Activated CD8-positive, alpha-beta T cell treated with anti-CD3 and anti-CD28 coated beads for 36 hours (primary cell): ENCODE measurements around the gene AHCY. TPM values are rescaled to one million over a fixed set of nuclear protein-coding genes. Genes with fewer than 3 reads are reported as not detected.
A peak's percentile ranks its signal among the peaks of the same experiment; 100 is the strongest.
"Not testable (repeated sequence)": the region's sequence is repeated elsewhere in the genome, so short reads cannot be mapped to it uniquely, and the experiment has no call there.

Experiments
- ATAC-seq: fragments of 200-7000 bp; cut with Tn5 transposase; one replicate; pipeline ENCODE4 v1.10.0; 2021; ENCODE audit warnings: mild to moderate bottlenecking, moderate library complexity
- CTCF ChIA-PET: fragments of 350-600 bp; sonication (Branson Sonifier 250); formaldehyde crosslinking; loops from one replicate; lab custom pipeline; 2021; ENCODE audit warnings: antibody characterized with exemption; lab: Charles Lee
- POLR2A ChIA-PET: fragments of 350-600 bp; sonication (Branson Sonifier 250); formaldehyde crosslinking; loops from one replicate; lab custom pipeline; 2021; ENCODE audit warnings: antibody characterized with exemption; lab: Charles Lee
- DNase-seq: peaks from one replicate; pipeline ENCODE4 v3.0.0-alpha.2; 2020
- H3K27ac Mint-ChIP-seq: one replicate; pipeline ENCODE4 v1.8.0; 2021; ENCODE audit warnings: mild to moderate bottlenecking, mixed read lengths
- H3K27me3 Mint-ChIP-seq: one replicate; pipeline ENCODE4 v1.8.0; 2021; ENCODE audit warnings: mixed read lengths
- H3K36me3 Mint-ChIP-seq: one replicate; pipeline ENCODE4 v1.8.0; 2021; ENCODE audit warnings: low read depth, mixed read lengths
- H3K4me1 Mint-ChIP-seq: one replicate; pipeline ENCODE4 v1.8.0; 2021; ENCODE audit warnings: low read depth, mixed read lengths
- H3K4me3 Mint-ChIP-seq: one replicate; pipeline ENCODE4 v1.8.0; 2021; ENCODE audit warnings: mild to moderate bottlenecking, moderate library complexity, mixed read lengths
- H3K9me3 Mint-ChIP-seq: one replicate; pipeline ENCODE4 v1.8.0; 2021; ENCODE audit warnings: mixed read lengths
- CTCF ChIP-seq: fragments of 200-600 bp; IDR thresholded peaks from one replicate; pipeline ENCODE4 v1.8.0; 2022; ENCODE audit warnings: antibody characterized with exemption, mild to moderate bottlenecking
- intact Hi-C: fragments of 100-400 bp; cut with micrococcal nuclease; formaldehyde crosslinking; loops from one replicate; pipeline ENCODE4 v1.10.0; 2022
- total RNA-seq, 2 experiments: library from RNA; stranded (reverse); gene quantifications; one replicate each; pipeline ENCODE4 v1.2.3, GENCODE V29; 2021

The AHCY gene
- total RNA-seq, 2 experiments from 2014 or later, result 256 to 258 TPM

- H3K4me1 Mint-ChIP-seq, result no peaks in the 10 kb centered on the region
- ATAC-seq (no peak), DNase-seq (no peak)
- no peak overlapping the region for H3K4me3 Mint-ChIP-seq
- H3K36me3 Mint-ChIP-seq, result no peaks in the 10 kb centered on the region
- H3K9me3 Mint-ChIP-seq, result no peaks in the 10 kb centered on the region
- CTCF ChIA-PET, result interaction anchor here (1.5 kb wide), 1 partner anchor 22 kb away, joined by 3 read pairs; no protein-coding TSS in a partner anchor
- intact Hi-C loops, result no loop called here
- POLR2A ChIA-PET, result no interaction called here
- no peaks in the 10 kb centered on the region for H3K27me3 Mint-ChIP-seq
- no peak for TF ChIP-seq CTCF
- H3K27ac Mint-ChIP-seq, result no peak overlapping the region
Measured at GRCh38 chr20:34254979-34255378, 48.2 kb downstream of the AHCY start.

DNA sequence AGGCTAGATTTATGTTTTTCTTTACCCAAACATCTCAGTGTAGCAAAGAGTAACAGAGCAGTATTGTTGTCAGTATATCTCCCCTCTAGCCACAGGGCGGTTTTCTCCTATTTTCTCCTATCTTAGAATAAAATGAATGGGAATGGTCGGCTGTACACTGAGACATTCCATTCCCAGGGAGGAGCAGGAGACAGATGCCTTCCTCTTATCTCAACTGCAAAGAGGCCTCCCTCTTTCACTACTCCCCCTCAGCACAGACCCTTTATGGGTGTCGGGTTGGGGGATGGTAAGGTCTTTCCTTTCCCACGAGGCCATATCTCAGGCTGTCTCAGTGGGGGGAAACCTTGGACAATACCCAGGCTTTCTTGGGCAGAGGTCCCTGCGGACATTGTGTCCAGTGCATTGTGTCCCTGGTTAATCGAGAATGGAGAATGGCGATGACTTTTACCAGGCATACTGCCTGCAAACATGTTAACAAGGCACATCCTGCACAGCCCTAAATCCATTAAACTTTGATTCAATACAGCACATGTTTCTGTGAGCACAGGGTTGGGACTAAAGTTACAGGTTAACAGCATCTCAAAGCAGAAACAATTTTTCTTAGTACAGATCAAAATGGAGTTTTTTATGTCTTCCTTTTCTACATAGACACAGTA is 50.6 kb downstream of the AHCY start:
- CTCF ChIA-PET, H3K36me3 Mint-ChIP-seq, H3K9me3 Mint-ChIP-seq, H3K27ac Mint-ChIP-seq, H3K4me3 Mint-ChIP-seq, DNase-seq, POLR2A ChIA-PET, H3K27me3 Mint-ChIP-seq, ATAC-seq, intact Hi-C loops: not testable (repeated sequence)
- H3K4me1 Mint-ChIP-seq, result peaks cover 12% of the 10 kb centered on the region

DNA sequence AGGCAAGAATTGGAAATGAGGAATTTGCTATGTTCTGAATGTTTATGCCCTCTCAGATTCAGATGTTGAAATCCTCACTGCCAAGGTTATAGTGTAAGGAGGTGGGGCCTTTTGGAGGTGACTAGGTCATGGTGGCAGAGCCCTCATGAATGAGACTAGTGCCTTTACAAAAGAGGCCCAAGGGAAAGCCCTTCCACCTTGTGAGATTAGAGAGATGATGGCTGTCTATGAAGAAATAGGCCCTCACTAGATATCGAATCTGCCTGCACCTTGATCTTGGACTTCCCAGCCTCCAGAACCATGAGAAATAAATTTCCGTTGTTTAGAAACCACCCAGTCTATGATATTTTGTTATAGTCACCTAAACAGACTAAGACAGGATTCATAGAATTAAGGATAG is 51.5 kb downstream of the AHCY start:
- CTCF ChIA-PET, result no interaction called here
- no peak for DNase-seq
- H3K27ac Mint-ChIP-seq, result no peak overlapping the region
- no peaks in the 10 kb centered on the region for H3K27me3 Mint-ChIP-seq
- POLR2A ChIA-PET, result no interaction called here
- no peak overlapping the region for H3K4me3 Mint-ChIP-seq
- intact Hi-C loops, result no loop called here
- H3K36me3 Mint-ChIP-seq, result no peaks in the 10 kb centered on the region
- ATAC-seq, result no peak
- no peak for TF ChIP-seq CTCF
- no peaks in the 10 kb centered on the region for H3K9me3 Mint-ChIP-seq
- H3K4me1 Mint-ChIP-seq, result peaks cover 14% of the 10 kb centered on the region

GRCh38 chr20:34250005-34250404 is 53.1 kb downstream of the AHCY start:
- H3K27me3 Mint-ChIP-seq, result no peaks in the 10 kb centered on the region
- intact Hi-C loops, result no loop called here
- H3K36me3 Mint-ChIP-seq, result no peaks in the 10 kb centered on the region
- ChIA-PET POLR2A (interaction anchor here (0.7 to 1.1 kb wide), 3 partner anchors 9 to 237 kb away, joined by 3 to 4 read pairs (median 3); partner anchors contain the start of gene ASIP), CTCF (interaction anchor here (1.2 kb wide), 1 partner anchor 62 kb away, joined by 3 read pairs; no protein-coding TSS in a partner anchor)
- no peak overlapping the region for H3K27ac Mint-ChIP-seq
- no peak overlapping the region for H3K4me3 Mint-ChIP-seq
- ATAC-seq, result no peak
- no peak for DNase-seq
- no peak for TF ChIP-seq CTCF
- peaks cover 14% of the 10 kb centered on the region for H3K4me1 Mint-ChIP-seq
- H3K9me3 Mint-ChIP-seq, result no peaks in the 10 kb centered on the region

GRCh38 chr20:34249291-34249690 is 53.9 kb downstream of the AHCY start:
- Mint-ChIP-seq H3K9me3 (no peaks in the 10 kb centered on the region), H3K4me3 (no peak overlapping the region), H3K36me3 (no peaks in the 10 kb centered on the region), H3K27me3 (no peaks in the 10 kb centered on the region), H3K27ac (no peak overlapping the region), H3K4me1 (peaks cover 14% of the 10 kb centered on the region)
- ChIA-PET POLR2A (interaction anchor here (1.1 kb wide), 1 partner anchor 53 kb away, joined by 3 read pairs; no protein-coding TSS in a partner anchor), CTCF (interaction anchor here (1.2 kb wide), 1 partner anchor 63 kb away, joined by 3 read pairs; no protein-coding TSS in a partner anchor)
- DNase-seq (peak; percentile 36), ATAC-seq (peak; percentile 86)
- TF ChIP-seq CTCF, result no peak
- intact Hi-C loops, result no loop called here
